OCI-LY1 (cell line): ENCODE data around the gene FAM13C.

Experiments used
- CTCF ChIP-seq: fragments of 200-600 bp; sonication (generic), shearing (Covaris generic); IDR thresholded peaks from 2 replicates; pipeline ENCODE4 v1.5.1; 2017; ENCODE audit warnings: mild to moderate bottlenecking, antibody characterized with exemption, low read length, moderate library complexity, mixed read lengths
- EZH2 ChIP-seq: fragments of 200-600 bp; sonication (generic), shearing (Covaris generic); IDR thresholded peaks from 2 replicates; pipeline ENCODE4 v1.8.0; 2017; ENCODE audit warnings: borderline replicate concordance, mixed run types, mild to moderate bottlenecking, antibody characterized with exemption, low read length, moderate library complexity, mixed read lengths

- TF ChIP-seq CTCF (no peak), EZH2 (no peak)
Observed at GRCh38 chr10:59258890-59259289, 103.5 kb downstream of the FAM13C start.
